Measurements from ENCODE around the gene BCL7C.

Gene BCL7C

DNA sequence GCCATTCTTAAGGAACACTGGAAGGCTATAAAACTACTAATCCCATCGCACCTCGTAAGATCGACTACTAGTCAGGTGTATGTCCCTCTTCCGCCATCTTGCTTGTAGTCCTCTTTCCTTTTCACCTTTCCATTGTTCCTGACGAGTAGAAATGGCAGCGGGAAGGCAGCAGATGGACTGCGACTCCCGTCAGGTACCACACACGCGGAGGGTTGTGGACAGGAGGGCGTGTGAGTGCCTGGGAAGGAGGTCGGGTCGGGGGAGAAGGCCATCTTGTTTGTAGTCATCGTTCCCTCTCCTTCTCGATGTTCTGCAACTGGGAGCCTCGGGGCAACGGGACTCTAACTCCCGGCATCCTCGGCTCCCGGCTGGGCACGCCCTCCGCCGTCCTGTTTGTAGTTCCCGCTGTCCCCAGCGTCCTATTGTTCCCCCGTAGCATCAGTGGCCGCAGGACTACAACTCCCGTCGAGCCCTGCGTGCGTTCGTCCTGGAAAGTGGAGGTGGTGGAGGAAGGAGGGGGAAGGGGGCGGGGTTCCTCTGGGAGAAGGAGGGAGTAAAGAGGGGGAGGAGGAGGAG is 29.2 kb upstream of the BCL7C start:
- DNase-seq (ENCODE audit: low read depth in 2 of 2), result peak; percentile 91 to 96

DNA sequence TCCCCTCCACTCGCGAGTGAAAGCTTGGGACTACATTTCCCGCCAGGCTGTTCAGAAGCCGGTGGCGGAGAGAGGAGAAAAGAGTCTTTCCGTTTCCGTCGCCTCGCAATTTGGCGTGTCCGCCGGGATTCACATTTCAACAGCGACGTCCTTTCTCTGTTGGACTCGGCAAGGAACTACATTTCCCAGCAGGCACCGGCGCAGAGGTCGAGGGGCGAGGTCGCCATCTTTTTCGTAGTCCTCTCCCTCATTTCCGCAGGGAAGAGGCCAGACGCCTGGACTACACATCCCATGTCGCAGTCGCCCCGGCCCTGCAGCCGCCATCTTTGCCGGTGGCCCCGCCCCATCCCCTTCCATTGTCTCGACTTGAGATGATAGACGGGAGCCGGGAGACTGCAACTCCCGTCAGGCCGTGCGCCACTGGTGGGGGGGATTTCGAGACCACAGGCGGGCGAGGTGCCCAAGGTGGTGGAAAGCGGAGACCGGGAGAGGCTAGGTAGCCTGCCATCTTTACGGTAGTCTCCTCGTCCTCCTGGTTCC is 28.6 kb upstream of the BCL7C start:
- DNase-seq (ENCODE audit: low read depth in 2 of 2), result peak; percentile 98 to 100

DNA sequence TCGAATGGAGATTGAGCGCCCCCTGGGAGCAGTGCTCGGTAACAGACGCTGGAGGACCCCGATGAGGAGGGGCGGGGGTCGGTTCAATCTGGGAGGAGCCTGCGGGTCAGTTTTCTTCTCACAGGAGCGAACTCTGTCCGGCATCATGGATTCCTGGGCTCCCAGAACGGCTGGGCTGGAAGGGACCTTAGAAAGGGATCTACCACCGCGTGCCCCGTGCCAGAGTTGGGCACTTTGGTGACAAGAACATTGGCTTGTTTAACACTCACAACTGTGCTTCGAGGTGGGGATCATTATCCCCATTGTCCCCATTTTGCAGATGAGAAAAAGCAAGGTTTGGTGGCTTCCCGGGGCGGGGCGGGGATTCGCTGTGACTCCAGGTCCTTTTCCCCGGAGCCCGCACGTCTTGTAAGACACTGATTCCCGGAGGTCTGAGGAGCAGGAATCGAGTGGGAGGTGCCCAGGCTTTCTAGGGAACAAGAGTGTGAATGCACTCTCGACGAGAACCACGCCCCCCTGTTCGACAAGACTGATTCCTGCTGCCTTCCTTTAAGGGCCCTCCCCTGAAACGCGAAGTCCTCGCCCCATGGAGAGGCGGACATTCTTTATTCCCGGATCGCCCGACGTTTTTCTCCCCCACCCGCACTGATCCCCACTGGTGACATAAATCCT is 28.0 kb upstream of the BCL7C start:
- peak; percentile 78 to 80 for DNase-seq (ENCODE audit: low read depth in 2 of 2)

DNA sequence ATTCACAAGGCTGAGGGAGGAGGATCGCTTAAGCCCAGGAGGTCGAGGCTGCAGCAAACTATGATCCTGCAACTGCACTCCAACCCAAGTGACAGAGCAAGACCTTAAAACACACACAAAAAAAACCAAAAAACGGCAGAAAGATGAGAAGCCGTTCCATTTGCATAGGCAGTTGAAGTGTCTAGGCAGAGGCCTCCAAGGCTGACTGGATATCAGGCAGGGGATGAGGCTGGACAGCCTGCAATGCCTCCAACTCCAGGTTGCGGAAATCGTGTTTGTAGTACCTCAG is 27.5 kb upstream of the BCL7C start:
- no peak for DNase-seq (ENCODE audit: low read depth in 2 of 2)

DNA sequence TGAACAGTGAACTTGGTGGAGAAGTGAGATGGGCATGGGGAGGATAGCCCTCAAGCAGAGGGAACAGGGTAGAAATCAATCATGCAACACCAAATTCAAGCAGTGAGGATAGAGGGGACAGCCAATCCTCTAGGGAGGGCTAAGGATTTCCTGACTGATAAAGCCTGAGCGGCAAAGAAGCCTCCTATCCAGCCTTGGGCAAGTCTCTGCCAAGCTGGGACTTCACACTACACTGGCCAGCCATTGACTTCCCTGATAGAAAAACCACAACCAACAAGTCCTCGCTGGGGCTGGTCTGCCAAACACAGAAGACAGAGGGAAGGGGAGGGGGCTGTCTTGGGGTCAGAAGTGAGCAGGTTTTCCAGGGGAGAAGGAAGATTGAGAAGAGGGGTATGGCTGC is 27.0 kb upstream of the BCL7C start:
- DNase-seq (ENCODE audit: low read depth in 2 of 2), result no peak

DNA sequence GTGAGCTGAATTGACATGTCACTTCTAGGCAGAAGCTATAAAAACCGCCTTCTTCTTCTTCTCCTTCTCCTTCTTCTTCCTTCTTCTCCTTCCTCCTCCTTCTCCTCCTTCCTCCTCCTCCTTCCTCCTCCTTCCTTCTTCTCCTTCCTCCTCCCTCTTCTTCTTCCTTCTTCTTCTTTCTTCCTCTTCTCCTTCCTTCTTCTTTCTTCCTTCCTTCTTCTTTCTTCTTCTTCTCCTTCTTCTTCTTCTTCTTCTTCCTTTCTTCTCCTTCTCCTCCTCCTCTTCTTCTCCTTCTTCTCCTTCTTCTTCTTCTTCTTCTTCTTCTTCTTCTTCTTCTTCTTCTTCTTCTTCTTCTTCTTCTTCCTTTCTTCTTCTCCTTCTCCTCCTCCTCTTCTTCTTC is 24.7 kb upstream of the BCL7C start:
- DNase-seq (ENCODE audit: low read depth in 2 of 2), result no peak

DNA sequence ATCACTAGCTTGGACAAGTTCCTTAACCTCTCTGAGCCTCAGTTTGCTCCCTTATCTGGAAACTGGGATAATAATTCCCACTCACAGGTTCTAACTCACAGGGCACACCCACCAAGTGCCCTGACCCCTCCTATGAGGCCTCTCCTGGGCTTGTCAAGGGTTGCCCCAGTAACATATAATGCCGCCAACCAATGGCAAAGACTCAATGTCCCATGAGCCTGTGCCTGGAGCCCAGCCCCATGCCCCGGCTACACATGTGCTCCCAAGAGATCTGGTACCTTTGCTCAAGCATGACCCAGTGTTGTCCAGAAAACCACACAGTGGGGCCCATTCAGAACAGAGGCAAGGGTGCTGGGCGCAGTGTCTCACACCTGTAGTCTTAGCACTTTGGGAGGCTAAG is 21.0 kb upstream of the BCL7C start:
- DNase-seq (ENCODE audit: low read depth in 2 of 2), result no peak

DNA sequence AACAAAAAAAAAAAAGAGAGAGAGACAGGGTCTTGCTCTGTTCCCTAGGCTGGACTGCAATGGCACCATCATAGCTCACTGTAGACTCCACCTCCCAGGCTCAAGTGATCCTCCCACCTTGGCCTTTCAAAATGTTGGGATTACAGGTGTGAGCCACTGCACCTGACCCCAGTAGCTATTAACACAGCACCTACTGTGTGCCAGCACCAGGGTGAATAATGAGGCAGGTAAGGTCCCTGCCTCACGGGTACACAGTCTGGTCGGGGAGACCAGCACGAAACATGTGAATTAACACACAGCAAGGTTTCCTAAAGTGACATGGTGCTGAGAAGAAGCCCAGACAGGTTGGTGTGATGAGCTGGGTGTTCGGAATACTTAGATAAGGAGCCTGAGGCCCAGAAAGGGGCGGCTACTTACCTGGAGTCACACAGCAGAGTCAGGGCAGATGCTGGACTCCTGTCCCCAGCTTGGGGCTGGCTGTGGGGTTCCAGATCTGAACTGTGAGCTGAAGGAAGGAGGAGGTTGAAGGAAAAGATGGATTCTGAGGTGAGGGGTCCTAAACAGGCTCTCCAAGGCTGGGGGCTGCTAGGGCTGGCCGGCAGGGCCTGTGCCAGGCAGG is 19.0 kb upstream of the BCL7C start:
- DNase-seq (ENCODE audit: low read depth in 2 of 2), result no peak

DNA sequence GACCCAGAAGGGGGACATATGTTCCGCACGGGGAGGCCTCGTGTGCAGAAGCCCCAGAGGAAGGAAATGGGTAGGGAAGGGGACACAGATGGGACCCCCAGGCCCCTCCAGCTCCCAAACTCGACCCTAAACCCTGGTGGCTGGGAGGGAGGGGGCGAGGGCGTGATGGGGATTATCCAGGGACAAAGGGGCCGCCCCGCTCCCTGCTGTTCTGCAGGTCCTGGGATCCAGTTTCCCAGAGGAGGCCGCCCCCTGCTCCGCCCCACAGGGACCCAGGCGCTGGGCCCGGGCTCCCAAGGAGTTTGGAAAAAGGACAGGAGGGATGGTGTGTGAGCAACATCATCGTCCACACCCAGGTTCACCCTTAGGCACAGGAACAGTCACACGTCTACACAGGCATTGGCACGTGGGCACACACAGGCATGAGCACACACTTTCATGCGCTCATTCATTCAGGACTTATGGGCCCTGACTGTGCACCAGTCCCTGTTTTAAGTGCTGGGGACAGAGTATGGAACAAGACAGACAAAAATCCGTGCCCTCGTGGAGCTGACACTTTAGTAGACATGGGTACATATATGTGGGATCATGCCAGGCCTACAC is 16.7 kb upstream of the BCL7C start:
- DNase-seq (ENCODE audit: low read depth in 2 of 2), result no peak

DNA sequence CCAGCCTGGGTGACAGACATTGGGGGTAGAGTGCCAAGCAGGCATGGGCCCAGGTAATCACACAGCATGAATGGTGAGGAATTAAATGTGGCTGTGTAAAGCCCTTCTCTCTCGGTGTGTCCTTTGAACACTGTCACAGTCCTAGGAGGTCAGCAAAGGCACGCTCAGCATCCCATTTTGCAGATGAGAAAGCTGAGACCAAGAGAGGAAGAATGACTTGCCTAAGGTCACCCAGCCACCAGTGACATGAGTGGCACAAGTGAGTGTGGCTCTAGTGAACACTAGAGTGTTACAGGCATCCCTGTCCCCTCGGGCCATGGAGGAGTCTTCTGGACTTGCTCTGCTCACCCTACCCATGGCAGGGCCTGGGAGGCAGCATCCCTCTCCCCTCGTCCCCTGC is 13.2 kb upstream of the BCL7C start:
- DNase-seq (ENCODE audit: low read depth in 2 of 2), result no peak

DNA sequence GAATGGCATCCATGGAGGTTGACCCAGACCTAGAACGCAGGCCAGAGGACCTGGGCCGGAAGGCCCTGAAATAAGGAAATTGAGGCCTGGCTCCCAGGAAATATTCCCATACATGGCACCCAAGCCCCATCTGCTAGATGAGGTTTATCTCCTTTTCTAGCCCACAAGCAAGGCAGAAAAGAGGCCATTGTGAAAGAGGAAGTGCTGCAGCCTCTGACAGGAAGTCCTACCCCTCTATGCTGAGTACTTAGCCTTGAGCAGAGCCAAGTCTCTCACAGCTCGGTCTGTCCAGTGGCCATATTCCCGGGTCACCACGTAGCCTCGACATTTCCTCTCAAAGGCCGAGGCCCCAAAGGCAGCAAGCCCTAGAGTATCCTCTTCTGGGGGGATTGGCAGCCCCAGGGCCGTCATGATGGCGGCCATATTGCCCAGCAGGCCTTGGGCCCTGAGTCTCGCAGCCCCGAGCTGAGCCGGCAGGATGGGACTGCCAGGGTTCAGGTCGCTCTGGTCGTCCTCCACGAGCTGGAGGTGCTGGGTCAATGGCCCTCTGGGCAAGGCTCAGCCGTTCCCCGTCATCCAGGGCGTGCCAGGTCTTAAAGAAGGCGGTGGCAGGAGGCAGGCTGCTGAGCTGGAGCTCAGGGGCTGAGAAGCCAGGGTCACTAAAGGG is 10.4 kb upstream of the BCL7C start:
- DNase-seq (ENCODE audit: low read depth in 2 of 2), result no peak

DNA sequence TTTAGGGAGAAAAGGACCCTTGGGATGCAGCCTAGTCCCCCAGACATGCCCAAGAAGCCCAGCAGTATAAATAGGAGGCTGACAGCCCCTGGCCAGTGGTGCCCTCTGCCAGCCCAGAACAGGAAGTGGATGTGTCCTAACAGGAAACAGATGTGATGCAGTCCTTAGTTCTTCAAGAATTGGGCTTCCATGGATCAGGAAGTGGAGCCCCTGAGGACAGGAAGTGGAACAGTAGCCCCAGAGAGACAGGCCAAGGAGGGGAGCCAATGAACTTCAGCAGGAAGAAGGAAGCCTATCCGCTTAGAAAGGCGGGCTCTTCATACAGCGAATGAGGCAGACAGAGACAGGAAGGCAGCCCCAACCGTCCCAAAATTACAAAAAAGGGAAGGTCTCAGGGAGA is 9.7 kb upstream of the BCL7C start:
- DNase-seq (ENCODE audit: low read depth in 2 of 2), result no peak

DNA sequence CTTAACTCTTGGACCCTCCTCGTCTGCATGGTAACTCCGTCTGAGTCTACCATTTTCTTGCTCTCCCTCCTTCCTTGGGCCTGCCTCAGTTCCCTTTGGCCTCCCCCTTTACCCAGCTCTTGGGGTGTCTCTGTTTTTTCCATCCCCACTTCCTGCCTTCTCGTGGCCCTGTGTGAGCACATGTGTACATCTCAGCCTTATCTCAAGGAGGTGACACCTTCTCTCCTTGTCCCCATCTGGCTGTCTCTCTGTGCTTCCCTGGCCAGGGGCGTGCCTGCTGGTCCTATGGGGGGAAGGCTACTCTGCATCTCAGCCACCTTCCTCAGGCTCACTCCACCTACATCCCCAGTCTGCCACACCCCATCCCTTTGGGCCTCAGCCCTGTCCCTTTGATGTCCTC is 9.1 kb upstream of the BCL7C start:
- no peak for DNase-seq (ENCODE audit: low read depth in 2 of 2)

DNA sequence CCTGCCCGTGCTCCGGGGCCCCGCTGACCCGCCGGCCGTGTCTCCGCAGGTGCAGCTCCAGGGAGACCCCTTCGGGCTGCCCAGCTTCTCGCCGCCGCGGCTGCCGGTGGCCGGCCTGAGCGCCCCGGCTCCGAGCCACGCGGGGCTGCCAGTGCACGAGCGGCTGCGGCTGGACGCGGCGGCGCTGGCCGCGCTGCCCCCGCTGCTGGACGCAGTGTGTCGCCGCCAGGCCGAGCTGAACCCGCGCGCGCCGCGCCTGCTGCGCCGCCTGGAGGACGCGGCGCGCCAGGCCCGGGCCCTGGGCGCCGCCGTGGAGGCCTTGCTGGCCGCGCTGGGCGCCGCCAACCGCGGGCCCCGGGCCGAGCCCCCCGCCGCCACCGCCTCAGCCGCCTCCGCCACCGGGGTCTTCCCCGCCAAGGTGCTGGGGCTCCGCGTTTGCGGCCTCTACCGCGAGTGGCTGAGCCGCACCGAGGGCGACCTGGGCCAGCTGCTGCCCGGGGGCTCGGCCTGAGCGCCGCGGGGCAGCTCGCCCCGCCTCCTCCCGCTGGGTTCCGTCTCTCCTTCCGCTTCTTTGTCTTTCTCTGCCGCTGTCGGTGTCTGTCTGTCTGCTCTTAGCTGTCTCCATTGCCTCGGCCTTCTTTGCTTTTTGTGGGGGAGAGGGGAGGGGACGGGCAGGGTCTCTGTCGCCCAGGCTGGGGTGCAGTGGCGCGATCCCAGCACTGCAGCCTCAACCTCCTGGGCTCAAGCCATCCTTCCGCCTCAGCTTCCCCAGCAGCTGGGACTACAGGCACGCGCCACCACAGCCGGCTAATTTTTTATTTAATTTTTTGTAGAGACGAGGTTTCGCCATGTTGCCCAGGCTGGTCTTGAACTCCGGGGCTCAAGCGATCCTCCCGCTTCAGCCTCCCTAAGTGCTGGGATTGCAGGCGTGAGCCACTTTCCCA is 8.4 kb upstream of the BCL7C start:
- peak; percentile 39 to 50 for DNase-seq (ENCODE audit: low read depth in 2 of 2)

DNA sequence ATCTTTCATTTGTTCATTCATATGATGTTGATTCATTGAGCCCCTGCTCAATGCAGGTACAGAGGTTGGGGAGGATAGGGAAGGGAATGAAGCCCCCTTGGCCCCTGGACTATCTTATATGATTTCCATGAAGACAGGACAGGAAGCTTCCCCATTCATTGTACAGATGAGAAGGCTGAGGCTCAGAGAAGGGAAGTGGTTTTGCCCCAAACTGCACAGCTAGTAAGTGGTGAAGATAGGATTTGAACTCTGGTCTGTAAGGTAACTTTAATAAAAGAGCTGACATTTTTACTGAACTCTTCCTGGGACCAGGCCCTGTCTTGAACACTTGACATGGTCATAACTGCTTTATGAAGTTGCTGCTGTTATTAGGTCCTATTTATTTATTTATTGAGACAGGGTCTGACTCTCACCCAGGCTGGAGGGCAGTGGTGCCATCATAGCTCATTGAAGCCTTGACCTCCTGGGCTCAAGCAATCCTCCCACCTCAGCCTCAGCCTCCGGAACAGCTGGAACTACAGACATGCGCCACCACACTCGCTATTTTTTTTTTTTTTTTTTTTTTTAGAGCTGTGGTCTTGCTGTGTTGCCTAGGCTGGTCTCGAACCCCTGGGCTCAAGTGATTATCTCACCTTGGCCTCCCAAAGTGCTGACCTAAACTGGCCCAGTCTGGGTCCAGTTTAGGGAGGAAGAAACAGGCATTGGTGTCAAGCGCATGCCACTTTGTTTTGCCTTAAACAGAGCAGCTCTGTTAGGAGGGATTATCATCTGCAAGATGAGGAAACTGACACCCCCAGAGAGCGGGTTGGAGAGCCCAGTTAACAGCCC is 7.5 kb upstream of the BCL7C start:
- no peak for DNase-seq (ENCODE audit: low read depth in 2 of 2)

DNA sequence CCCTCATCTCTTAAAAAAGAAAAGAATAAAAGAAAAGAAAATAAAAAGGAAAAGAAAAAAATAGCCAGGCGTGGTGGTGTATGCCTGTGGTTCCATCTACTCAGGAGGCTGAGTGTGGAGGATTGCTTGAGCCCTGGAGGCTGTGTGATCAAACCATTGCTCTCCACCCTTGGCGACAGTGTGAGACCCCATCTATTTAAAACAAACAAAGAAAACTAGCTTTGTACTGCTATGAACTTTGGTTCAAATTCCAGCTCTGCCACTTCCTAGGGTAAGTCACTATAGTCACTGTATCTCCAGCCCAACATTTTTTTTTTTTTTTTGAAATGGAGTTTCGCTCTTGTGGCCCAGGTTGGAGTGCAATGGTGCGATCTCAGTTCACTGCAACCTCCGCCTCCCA is 6.7 kb upstream of the BCL7C start:
- no peak for DNase-seq (ENCODE audit: low read depth in 2 of 2)

DNA sequence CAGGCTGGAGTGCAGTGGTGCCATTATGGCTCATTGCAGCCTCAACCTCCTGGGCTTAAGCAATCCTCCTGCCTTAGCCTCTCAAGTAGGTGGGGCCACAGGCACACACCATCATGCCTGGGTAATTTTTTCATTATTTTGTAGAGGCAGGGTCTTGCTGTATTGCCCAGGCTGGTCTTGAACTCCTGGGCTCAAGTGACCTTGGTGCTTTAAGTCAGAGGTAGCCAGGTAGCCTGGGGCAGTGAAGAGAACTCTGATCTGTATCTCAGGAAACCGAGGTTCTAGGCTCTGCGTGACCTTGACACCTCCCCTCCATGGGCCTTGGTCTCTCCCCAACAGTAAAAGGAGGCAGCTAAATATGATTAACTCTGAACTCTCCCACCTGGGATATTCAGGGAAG is 5.9 kb upstream of the BCL7C start:
- no peak for DNase-seq (ENCODE audit: low read depth in 2 of 2)

DNA sequence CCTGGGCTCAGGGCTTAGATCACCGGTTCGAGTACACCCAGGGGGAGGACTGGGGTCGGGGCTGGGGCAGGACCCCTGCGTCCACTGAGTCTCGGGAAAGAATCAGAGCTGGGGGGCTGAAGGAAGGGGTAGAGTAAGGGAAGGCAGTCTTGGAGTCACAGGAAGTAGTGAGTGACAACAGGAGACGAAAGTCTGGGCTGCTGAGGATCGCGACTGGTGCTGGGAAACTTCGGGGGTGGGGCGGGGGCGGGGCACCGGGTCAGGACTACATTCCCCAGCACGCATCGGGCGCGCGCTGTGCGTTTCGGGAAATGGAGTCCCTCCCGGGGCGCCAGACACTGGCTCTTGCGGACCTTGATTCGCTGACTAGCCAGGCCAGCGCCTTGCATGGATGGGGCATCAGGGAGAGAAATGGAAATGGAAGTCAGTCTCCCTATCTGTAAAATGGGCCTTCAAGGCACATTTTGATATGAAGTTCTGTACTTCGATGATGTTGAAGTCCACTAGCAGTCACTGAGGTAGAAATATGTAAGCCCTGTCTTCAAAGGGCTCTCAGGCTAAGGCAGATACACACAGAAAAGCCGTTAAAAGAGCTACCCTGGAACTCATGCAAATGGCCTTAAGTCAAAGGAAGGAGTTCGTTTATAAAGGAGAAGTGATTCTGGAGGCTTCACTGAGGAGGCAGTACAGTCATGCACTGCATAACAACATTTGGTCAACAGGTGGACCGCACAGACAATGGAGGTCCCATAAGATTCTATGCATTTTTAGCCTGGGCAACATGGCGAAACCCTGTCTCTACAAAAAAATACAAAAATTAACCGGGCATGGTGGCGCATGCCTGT is 3.2 kb upstream of the BCL7C start:
- DNase-seq (ENCODE audit: low read depth in 2 of 2), result peak; percentile 70 to 73

DNA sequence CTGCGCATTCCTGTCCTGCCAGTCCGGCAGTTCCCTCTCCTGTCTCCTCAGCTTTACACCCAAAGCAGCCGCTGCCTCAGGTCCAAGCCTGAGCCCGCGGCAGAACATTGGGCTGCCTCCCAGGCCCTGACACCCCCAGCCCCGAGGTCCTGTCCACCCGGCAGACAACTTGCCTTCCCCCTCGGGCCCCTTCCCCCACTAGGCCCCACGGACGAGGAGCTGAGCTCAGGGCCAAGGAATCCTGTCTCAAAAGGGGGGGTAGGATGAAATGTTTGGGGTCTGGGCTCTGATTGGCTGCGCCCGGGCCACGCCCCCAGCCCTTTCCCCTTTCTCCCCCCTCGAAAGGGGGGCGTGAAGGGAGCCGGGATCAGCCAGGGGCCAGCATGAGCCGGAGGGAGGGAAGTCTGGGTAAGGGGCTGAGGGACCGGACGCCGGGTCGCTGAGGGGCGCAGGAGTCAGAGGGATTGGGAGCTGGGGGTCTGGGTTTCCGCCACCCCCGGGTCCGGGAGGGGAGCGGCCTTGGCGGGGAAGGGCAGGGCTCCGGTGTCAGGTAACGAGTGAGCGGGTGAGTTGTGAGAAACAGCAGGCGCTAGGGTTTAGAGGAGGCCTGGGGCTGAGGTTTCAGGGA is 2.5 kb upstream of the BCL7C start, which contains the start of gene CTF1:
Gene CTF1 (plus strand): TSS at position 354 of the 628 bp plus-strand sequence. CDS start 30 bp downstream, at position 384.
- DNase-seq (ENCODE audit: low read depth in 2 of 2), result no peak

Measured in stimulated activated CD8-positive, alpha-beta memory T cell treated with anti-CD3 and anti-CD28 coated beads, Interleukin-2, amount 100 ng/mL, for 48 hours (primary cell).